ENCODE data around the gene ZMAT5.

Gene ZMAT5, protein sequence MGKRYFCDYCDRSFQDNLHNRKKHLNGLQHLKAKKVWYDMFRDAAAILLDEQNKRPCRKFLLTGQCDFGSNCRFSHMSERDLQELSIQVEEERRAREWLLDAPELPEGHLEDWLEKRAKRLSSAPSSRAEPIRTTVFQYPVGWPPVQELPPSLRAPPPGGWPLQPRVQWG

DNA sequence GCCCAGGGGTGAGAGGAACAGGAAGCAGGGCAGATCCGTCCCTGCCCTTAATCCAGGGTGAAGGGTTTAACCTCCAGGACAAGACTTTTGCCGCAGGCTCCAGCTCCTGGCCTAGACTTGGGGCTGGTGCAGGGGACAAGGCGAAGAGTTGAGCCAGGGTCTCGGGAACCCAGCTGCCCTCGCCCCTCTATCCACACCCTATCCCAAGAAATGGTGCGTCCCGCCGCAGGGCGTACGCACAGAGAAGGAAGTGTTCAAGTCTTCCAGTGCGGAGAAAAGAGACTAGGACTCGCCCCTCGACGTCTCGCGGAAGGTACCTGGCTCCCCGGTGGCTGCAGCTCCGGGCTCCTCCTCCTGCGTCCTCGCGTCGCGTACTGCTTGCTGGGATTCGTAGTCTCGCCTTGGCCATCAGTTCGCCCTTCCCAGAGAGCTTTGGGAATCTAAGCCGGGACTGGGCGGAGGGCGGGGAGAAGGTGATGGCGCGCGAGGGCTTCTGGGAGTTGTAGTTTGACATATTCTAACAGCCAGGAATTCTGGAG lies at the start of gene ZMAT5:
ZMAT5 (minus strand) TSS at position 376 of the 539 bp plus-strand sequence. CDS start 18,463 bp downstream, outside the sequence.
- Mint-ChIP-seq H3K27me3 (ENCODE audit: low read depth) (no peaks in the 10 kb centered on the region), H3K36me3 (ENCODE audit: low read depth) (peaks cover 25% of the 10 kb centered on the region), H3K27ac (peak within 1 kb of the TSS; percentile 98 to 99 (median 98)), H3K9me3 (no peaks in the 10 kb centered on the region), H3K4me3 (peak within 1 kb of the TSS; percentile 99 to 100 (median 99)), H3K4me1 (peaks cover 28% of the 10 kb centered on the region)
- TF ChIP-seq, protein P1, sequence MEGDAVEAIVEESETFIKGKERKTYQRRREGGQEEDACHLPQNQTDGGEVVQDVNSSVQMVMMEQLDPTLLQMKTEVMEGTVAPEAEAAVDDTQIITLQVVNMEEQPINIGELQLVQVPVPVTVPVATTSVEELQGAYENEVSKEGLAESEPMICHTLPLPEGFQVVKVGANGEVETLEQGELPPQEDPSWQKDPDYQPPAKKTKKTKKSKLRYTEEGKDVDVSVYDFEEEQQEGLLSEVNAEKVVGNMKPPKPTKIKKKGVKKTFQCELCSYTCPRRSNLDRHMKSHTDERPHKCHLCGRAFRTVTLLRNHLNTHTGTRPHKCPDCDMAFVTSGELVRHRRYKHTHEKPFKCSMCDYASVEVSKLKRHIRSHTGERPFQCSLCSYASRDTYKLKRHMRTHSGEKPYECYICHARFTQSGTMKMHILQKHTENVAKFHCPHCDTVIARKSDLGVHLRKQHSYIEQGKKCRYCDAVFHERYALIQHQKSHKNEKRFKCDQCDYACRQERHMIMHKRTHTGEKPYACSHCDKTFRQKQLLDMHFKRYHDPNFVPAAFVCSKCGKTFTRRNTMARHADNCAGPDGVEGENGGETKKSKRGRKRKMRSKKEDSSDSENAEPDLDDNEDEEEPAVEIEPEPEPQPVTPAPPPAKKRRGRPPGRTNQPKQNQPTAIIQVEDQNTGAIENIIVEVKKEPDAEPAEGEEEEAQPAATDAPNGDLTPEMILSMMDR (IDR thresholded peaks at IDR 0.05; ENCODE audit: unreplicated experiment in 3 of 3) = no peak

DNA sequence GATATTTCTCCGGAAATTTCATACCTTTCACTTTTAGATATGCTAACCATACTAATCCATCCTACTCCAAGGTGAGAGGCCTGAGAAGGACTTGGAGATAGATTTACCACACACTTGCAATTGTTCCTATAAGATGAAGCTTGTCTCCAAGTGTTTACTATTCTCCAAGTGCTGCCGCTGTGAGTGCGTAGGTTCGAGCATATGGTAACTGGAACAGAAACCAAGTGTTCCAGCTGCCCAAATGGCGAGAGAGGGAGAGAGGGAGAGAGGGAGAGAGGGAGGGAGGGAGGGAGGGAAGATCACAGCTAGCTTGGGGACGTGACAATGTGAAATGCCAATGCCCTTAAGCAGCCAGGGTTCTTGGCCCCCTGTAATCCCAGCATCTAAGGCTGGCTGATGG lies 49.7 kb upstream of the ZMAT5 start:
- Mint-ChIP-seq H3K36me3 (ENCODE audit: low read depth) (peaks cover 78% of the 10 kb centered on the region), H3K4me1 (no peaks in the 10 kb centered on the region), H3K4me3 (no peak overlapping the region), H3K9me3 (no peaks in the 10 kb centered on the region), H3K27me3 (ENCODE audit: low read depth) (no peaks in the 10 kb centered on the region), H3K27ac (no peak overlapping the region)
- TF ChIP-seq, protein P1 (IDR thresholded peaks at IDR 0.05; ENCODE audit: unreplicated experiment in 3 of 3) = no peak

DNA sequence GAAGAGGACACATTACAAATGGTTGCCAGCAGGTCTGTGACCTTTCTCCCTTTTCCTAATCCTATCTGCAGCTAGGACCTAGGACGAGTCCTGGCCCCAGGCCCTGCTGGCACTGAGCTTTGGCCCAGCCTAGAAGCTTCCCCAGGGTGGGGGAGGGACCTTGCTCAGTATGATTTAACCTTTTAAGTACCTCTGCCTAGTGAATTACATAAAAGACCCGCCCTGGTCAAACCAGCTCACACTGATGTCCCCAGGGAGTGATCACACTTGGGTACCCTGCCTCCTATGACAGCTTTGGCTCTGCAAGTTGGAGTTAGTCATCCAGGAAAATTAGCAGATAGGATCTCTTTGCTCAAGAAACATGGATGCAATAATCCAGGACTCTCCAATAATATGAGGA lies 49.3 kb upstream of the ZMAT5 start:
- Mint-ChIP-seq H3K9me3 (no peaks in the 10 kb centered on the region), H3K4me3 (no peak overlapping the region), H3K27ac (no peak overlapping the region), H3K36me3 (ENCODE audit: low read depth) (peaks cover 78% of the 10 kb centered on the region), H3K27me3 (ENCODE audit: low read depth) (no peaks in the 10 kb centered on the region), H3K4me1 (no peaks in the 10 kb centered on the region)
- TF ChIP-seq, protein P1 (IDR thresholded peaks at IDR 0.05; ENCODE audit: unreplicated experiment in 3 of 3) = no peak

DNA sequence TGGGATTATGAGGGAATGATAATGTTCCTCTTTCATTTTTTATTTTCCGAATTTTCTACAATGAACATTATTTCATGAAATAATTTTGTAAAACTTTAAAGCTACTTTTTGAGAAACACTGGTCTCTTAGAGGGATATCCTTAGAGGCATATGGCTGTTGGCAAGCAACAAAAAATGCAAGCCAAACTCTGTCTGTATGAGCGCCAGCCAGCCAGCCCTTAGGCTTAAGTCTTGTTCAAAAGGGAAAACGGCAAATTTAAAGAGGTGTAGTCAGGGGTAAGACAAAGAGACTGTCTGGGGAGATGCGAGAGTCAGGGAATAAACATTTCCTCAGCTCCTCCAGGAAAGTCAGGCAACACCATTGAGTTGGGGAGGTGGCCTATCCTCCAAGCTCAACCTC lies 48.8 kb upstream of the ZMAT5 start:
- H3K4me3 Mint-ChIP-seq = no peak overlapping the region
- H3K27me3 Mint-ChIP-seq (ENCODE audit: low read depth) = no peaks in the 10 kb centered on the region
- peaks cover 75% of the 10 kb centered on the region for H3K36me3 Mint-ChIP-seq (ENCODE audit: low read depth)
- TF ChIP-seq, protein P1 (IDR thresholded peaks at IDR 0.05; ENCODE audit: unreplicated experiment in 3 of 3) = no peak
- no peak overlapping the region for H3K27ac Mint-ChIP-seq
- H3K4me1 Mint-ChIP-seq = no peaks in the 10 kb centered on the region
- no peaks in the 10 kb centered on the region for H3K9me3 Mint-ChIP-seq

DNA sequence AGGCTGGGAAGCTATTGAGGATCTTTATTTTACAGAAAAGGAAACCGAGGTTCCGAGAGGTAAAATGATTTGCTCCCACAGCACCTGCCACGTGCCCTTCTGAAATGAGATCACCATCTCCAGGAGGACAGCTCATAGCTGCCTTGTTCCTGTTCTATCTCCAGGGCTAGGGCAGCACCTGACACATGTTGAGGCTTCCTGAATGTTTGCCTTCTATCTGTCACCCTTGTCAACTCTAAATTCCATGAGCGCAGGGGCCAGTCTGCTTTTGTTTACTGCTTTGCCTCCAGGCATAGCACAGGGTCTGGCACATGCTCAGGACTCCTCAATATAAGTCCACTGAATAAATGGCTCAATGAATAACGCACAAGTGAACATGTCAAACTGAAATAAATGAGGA lies 47.2 kb upstream of the ZMAT5 start:
- TF ChIP-seq, protein P1 (IDR thresholded peaks at IDR 0.05; ENCODE audit: unreplicated experiment in 3 of 3) = no peak
- H3K36me3 Mint-ChIP-seq (ENCODE audit: low read depth) = peaks cover 74% of the 10 kb centered on the region
- no peaks in the 10 kb centered on the region for H3K27me3 Mint-ChIP-seq (ENCODE audit: low read depth)
- H3K27ac Mint-ChIP-seq = no peak overlapping the region
- H3K9me3 Mint-ChIP-seq = no peaks in the 10 kb centered on the region
- H3K4me1 Mint-ChIP-seq = no peaks in the 10 kb centered on the region
- no peak overlapping the region for H3K4me3 Mint-ChIP-seq

DNA sequence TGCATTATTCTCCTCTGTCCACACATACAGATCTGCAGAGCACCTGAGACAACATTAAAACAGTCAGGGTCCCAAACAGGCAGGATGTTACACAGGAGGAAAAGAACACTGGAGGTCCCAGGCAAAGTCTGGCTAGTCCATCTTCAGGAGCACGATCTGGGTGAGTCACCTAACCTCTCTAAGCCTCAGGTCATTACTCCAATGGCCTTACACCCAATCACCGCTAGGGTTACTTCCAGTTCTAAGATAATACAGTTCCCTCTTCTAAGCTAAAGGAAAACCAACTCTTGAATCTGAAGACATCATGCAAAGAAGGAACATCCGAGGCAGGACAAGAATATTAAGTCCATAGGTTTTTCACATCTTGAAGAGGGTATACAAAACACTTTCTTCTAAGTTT lies 46.8 kb upstream of the ZMAT5 start:
- H3K27ac Mint-ChIP-seq = no peak overlapping the region
- no peak overlapping the region for H3K4me3 Mint-ChIP-seq
- no peaks in the 10 kb centered on the region for H3K9me3 Mint-ChIP-seq
- H3K27me3 Mint-ChIP-seq (ENCODE audit: low read depth) = no peaks in the 10 kb centered on the region
- H3K36me3 Mint-ChIP-seq (ENCODE audit: low read depth) = peaks cover 70% of the 10 kb centered on the region
- H3K4me1 Mint-ChIP-seq = no peaks in the 10 kb centered on the region
- TF ChIP-seq, protein P1 (IDR thresholded peaks at IDR 0.05; ENCODE audit: unreplicated experiment in 3 of 3) = no peak

All from nephron (organoid).